ENCODE measurements around the gene TPSG1.
"Not testable (repeated sequence)": the region's sequence is repeated elsewhere in the genome, so short reads cannot be mapped to it uniquely, and the experiment has no call there.

TPSG1 gene

GRCh38 chr16:1230084-1230470 lies 5.0 kb upstream of the TPSG1 start, which contains the start of gene TPSB2:
TPSB2 (minus strand) TSS chr16:1230184; CDS start chr16:1229951, 233 bp downstream.
- DNase-seq = not testable (repeated sequence)

- DNase-seq = peak in 1 of 5 donors; percentile 1
These were observed 4.4 kb upstream of the TPSG1 start for GRCh38 chr16:1229476-1229875.

- peak in 1 of 5 donors; percentile 4 for DNase-seq
These were observed 3.2 kb upstream of the TPSG1 start for GRCh38 chr16:1228227-1228626.

GRCh38 chr16:1226692-1227091 lies 1.6 kb upstream of the TPSG1 start:
- peak in 1 of 5 donors; percentile 1 for DNase-seq

- peak in 1 of 5 donors; percentile 1 for DNase-seq
These were observed 752 bp upstream of the TPSG1 start for GRCh38 chr16:1225728-1226311.

- DNase-seq = no peak
These were observed 510 bp downstream of the TPSG1 start for GRCh38 chr16:1224558-1224957.

- DNase-seq = peak in 1 of 5 donors; percentile 2
These were observed 1.5 kb downstream of the TPSG1 start for GRCh38 chr16:1223355-1224214.

- DNase-seq = no peak
These were observed 2.3 kb downstream of the TPSG1 start for GRCh38 chr16:1222553-1223354.

- DNase-seq = no peak
These were observed 3.2 kb downstream of the TPSG1 start for GRCh38 chr16:1221628-1222552.

- DNase-seq = no peak
These were observed 4.0 kb downstream of the TPSG1 start for GRCh38 chr16:1220841-1221627.

- DNase-seq = no peak
These were observed 4.9 kb downstream of the TPSG1 start for GRCh38 chr16:1220098-1220728.

GRCh38 chr16:1218930-1219611 lies 6.0 kb downstream of the TPSG1 start:
- DNase-seq = no peak

- no peak for DNase-seq
These were observed 6.8 kb downstream of the TPSG1 start for GRCh38 chr16:1218061-1218929.

GRCh38 chr16:1217526-1217925 lies 7.5 kb downstream of the TPSG1 start:
- no peak for DNase-seq

- DNase-seq = no peak
These were observed 8.2 kb downstream of the TPSG1 start for GRCh38 chr16:1216681-1217400.

- DNase-seq = no peak
These were observed 8.8 kb downstream of the TPSG1 start for GRCh38 chr16:1216296-1216619.

GRCh38 chr16:1215574-1216295 lies 9.3 kb downstream of the TPSG1 start:
- no peak for DNase-seq

GRCh38 chr16:1214719-1215118 lies 10.3 kb downstream of the TPSG1 start:
- DNase-seq = no peak
